ENCODE measurements around the gene FMO2.

Gene FMO2

GRCh38 chr1:171207377-171207776 lies 22.3 kb downstream of the FMO2 start:
- Histone ChIP-seq H3K4me1 (ENCODE audit: control insufficient read depth, insufficient read depth, low read length) (no peaks in the 10 kb centered on the region), H3K27me3 (ENCODE audit: control insufficient read depth, insufficient read depth, low read length) (peaks cover 7% of the 10 kb centered on the region), H3K9ac (ENCODE audit: low read depth, low read length) (no peak overlapping the region), H3K36me3 (ENCODE audit: insufficient read depth, low read length) (no peaks in the 10 kb centered on the region), H3K4me3 (ENCODE audit: low read length) (no peak overlapping the region), H3K4me2 (ENCODE audit: low read length) (no peak overlapping the region), H3K9me3 (replicated peaks; ENCODE audit: low read length) (no peaks in the 10 kb centered on the region)

DNA sequence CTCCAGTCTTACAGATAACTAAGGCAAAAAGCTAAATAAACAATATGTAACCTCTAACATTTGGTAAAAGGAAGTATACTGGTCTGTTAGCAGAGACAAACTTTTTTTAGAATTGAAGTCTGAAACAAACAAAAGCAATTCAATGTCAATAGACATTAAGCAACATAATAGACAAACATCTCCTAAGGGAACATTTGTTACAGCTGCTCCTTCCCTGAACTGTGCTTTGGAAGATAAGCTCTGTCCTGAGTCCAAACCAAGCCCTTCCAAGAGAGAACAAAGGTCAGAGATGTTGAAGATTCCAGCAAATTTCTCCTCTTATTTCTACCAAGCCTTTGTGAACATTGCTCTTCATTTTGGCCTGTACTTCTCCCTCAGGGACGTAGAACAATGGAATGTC lies 25.3 kb downstream of the FMO2 start:
- H3K9me3 ChIP-seq (replicated peaks; ENCODE audit: low read length): no peaks in the 10 kb centered on the region
- no peak overlapping the region for H3K4me3 ChIP-seq (ENCODE audit: low read length)
- H3K4me2 ChIP-seq (ENCODE audit: low read length): no peak overlapping the region
- no peak overlapping the region for H3K9ac ChIP-seq (ENCODE audit: low read depth, low read length)
- no peaks in the 10 kb centered on the region for H3K4me1 ChIP-seq (ENCODE audit: control insufficient read depth, insufficient read depth, low read length)
- no peaks in the 10 kb centered on the region for H3K36me3 ChIP-seq (ENCODE audit: insufficient read depth, low read length)
- no peaks in the 10 kb centered on the region for H3K27me3 ChIP-seq (ENCODE audit: control insufficient read depth, insufficient read depth, low read length)

GRCh38 chr1:171212607-171213351 lies 27.7 kb downstream of the FMO2 start:
- Histone ChIP-seq H3K4me3 (ENCODE audit: low read length) (no peak overlapping the region), H3K9ac (ENCODE audit: low read depth, low read length) (no peak overlapping the region), H3K4me2 (ENCODE audit: low read length) (no peak overlapping the region), H3K27me3 (ENCODE audit: control insufficient read depth, insufficient read depth, low read length) (no peaks in the 10 kb centered on the region), H3K9me3 (replicated peaks; ENCODE audit: low read length) (no peaks in the 10 kb centered on the region), H3K4me1 (ENCODE audit: control insufficient read depth, insufficient read depth, low read length) (no peaks in the 10 kb centered on the region), H3K36me3 (ENCODE audit: insufficient read depth, low read length) (no peaks in the 10 kb centered on the region)

- Histone ChIP-seq H3K4me1 (ENCODE audit: control insufficient read depth, insufficient read depth, low read length) (peaks cover 4% of the 10 kb centered on the region), H3K27me3 (ENCODE audit: control insufficient read depth, insufficient read depth, low read length) (no peaks in the 10 kb centered on the region), H3K9ac (ENCODE audit: low read depth, low read length) (no peak overlapping the region), H3K4me2 (ENCODE audit: low read length) (no peak overlapping the region), H3K36me3 (ENCODE audit: insufficient read depth, low read length) (no peaks in the 10 kb centered on the region), H3K4me3 (ENCODE audit: low read length) (no peak overlapping the region), H3K9me3 (replicated peaks; ENCODE audit: low read length) (no peaks in the 10 kb centered on the region)
Measured at GRCh38 chr1:171213559-171214454, 28.7 kb downstream of the FMO2 start.

DNA sequence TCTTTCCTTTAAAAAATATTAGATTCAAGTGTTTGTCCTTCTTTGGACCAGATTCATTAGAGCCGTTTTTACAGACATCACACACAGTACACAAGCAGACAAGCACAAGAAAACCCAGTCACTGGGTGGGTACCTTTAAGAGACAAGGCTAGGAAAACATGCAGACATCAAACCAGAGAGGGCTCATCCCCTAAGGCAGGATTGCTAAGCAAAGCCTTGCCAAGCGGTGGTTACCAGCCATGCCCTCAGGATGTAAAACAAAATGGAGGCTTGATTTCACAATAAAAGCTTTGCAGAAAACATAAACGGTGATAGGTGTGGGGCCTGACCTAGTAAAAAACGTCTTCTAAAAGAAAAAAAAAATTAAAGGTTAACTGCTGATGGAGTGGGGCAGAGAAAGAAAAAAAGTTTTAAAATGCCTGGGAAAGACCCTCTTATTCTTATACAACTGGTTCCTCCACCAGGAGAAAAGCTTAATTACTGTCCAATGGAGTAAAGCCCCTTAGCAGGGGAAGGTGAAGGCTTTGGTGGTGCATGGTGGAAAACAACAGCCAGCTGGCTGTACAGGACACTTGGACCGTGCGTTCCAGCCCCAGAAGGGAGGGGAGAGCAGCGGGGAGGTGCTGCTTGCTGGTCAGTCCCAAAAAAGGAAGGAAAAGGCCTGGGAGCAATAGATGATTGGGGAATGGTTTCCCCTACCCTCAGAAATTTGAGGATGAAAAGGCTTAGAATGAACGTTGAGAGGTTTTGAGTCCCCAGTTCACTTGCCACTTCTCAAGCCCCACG lies 32.8 kb downstream of the FMO2 start:
- Histone ChIP-seq H3K4me2 (ENCODE audit: low read length) (no peak overlapping the region), H3K4me1 (ENCODE audit: control insufficient read depth, insufficient read depth, low read length) (peaks cover 36% of the 10 kb centered on the region), H3K9me3 (replicated peaks; ENCODE audit: low read length) (no peaks in the 10 kb centered on the region), H3K4me3 (ENCODE audit: low read length) (no peak overlapping the region), H3K27me3 (ENCODE audit: control insufficient read depth, insufficient read depth, low read length) (no peaks in the 10 kb centered on the region), H3K9ac (ENCODE audit: low read depth, low read length) (no peak overlapping the region), H3K36me3 (ENCODE audit: insufficient read depth, low read length) (no peaks in the 10 kb centered on the region)

DNA sequence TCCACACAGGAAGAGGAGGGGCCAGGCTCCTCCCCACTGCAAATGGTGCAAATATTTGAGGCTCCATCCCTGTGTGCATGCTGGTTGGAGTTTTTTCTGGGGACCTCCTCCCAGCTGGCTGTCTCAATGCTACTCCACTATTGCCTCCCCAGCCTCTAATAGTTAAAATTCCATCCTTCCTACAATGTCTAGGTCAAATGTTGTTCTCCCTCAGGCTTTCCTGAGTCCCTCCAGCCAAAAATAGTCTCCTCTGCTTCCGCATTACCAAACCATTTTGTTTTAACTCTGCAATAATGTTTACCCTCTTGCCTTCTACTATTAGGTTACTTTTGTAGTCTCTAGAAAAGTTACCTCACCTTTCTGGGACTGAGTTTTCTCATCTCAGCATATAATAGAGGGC lies 33.6 kb downstream of the FMO2 start:
- Histone ChIP-seq H3K4me2 (ENCODE audit: low read length) (peak overlapping the region; percentile 21), H3K27me3 (ENCODE audit: control insufficient read depth, insufficient read depth, low read length) (no peaks in the 10 kb centered on the region), H3K36me3 (ENCODE audit: insufficient read depth, low read length) (no peaks in the 10 kb centered on the region), H3K9ac (ENCODE audit: low read depth, low read length) (no peak overlapping the region), H3K4me3 (ENCODE audit: low read length) (no peak overlapping the region), H3K9me3 (replicated peaks; ENCODE audit: low read length) (no peaks in the 10 kb centered on the region), H3K4me1 (ENCODE audit: control insufficient read depth, insufficient read depth, low read length) (peaks cover 43% of the 10 kb centered on the region)

- peak overlapping the region; percentile 60 for H3K9ac ChIP-seq (ENCODE audit: low read depth, low read length)
- H3K4me3 ChIP-seq (ENCODE audit: low read length): peak overlapping the region; percentile 39
- no peaks in the 10 kb centered on the region for H3K27me3 ChIP-seq (ENCODE audit: control insufficient read depth, insufficient read depth, low read length)
- no peaks in the 10 kb centered on the region for H3K9me3 ChIP-seq (replicated peaks; ENCODE audit: low read length)
- H3K4me2 ChIP-seq (ENCODE audit: low read length): peak overlapping the region; percentile 73
- H3K36me3 ChIP-seq (ENCODE audit: insufficient read depth, low read length): no peaks in the 10 kb centered on the region
- peaks cover 51% of the 10 kb centered on the region for H3K4me1 ChIP-seq (ENCODE audit: control insufficient read depth, insufficient read depth, low read length)
Measured at GRCh38 chr1:171219346-171220080, 34.4 kb downstream of the FMO2 start.

DNA sequence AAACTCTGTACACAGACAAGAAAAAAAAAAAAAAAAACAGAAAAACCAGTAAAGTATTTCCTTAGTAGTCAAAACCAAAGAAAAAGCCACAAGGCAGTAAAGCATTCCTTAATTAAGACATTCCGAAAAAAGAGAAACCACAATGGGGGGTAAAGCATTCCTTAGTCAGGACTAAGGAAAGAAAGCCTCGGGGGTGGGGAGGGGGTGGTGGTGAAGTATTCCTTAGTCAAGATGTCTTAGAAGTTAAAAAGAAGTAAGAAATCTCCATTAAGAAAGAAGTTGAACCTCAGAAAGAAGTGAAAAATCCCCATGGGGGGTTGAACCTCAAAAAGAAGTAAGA lies 35.0 kb downstream of the FMO2 start:
- peak overlapping the region; percentile 64 for H3K9ac ChIP-seq (ENCODE audit: low read depth, low read length)
- H3K27me3 ChIP-seq (ENCODE audit: control insufficient read depth, insufficient read depth, low read length): no peaks in the 10 kb centered on the region
- peak overlapping the region; percentile 73 for H3K4me2 ChIP-seq (ENCODE audit: low read length)
- no peak overlapping the region for H3K4me3 ChIP-seq (ENCODE audit: low read length)
- H3K36me3 ChIP-seq (ENCODE audit: insufficient read depth, low read length): no peaks in the 10 kb centered on the region
- H3K9me3 ChIP-seq (replicated peaks; ENCODE audit: low read length): no peaks in the 10 kb centered on the region
- H3K4me1 ChIP-seq (ENCODE audit: control insufficient read depth, insufficient read depth, low read length): peaks cover 54% of the 10 kb centered on the region

DNA sequence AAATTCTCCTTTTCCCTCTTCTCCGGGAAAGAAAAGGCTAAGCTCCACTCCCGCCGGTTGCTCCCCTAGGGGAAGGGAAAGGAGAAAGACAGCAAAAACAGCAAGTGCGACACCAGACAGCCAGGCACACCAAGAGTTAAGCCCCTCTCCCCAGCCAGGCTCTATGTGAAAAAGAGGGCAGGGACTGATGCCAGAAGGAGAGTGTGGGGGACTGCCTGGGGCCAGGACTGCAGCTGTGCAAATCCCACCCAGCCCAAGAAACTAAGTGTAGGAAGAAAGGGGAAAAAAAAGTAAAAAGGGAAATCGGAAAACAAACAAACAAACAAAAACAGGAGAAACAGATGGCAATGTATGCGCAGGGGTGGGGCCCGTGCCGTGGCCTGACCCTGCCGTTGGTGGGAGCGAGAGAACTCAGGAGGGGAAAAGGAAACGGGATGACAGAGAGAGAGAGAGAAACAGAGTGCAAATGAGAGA lies 35.5 kb downstream of the FMO2 start:
- Histone ChIP-seq H3K4me1 (ENCODE audit: control insufficient read depth, insufficient read depth, low read length) (peaks cover 54% of the 10 kb centered on the region), H3K36me3 (ENCODE audit: insufficient read depth, low read length) (no peaks in the 10 kb centered on the region), H3K9ac (ENCODE audit: low read depth, low read length) (peak overlapping the region; percentile 64), H3K9me3 (replicated peaks; ENCODE audit: low read length) (no peaks in the 10 kb centered on the region), H3K4me2 (ENCODE audit: low read length) (peak overlapping the region; percentile 73), H3K27me3 (ENCODE audit: control insufficient read depth, insufficient read depth, low read length) (no peaks in the 10 kb centered on the region), H3K4me3 (ENCODE audit: low read length) (no peak overlapping the region)

GRCh38 chr1:171221665-171222591 lies 36.8 kb downstream of the FMO2 start:
- Histone ChIP-seq H3K9ac (ENCODE audit: low read depth, low read length) (no peak overlapping the region), H3K9me3 (replicated peaks; ENCODE audit: low read length) (no peaks in the 10 kb centered on the region), H3K36me3 (ENCODE audit: insufficient read depth, low read length) (no peaks in the 10 kb centered on the region), H3K27me3 (ENCODE audit: control insufficient read depth, insufficient read depth, low read length) (no peaks in the 10 kb centered on the region), H3K4me2 (ENCODE audit: low read length) (no peak overlapping the region), H3K4me1 (ENCODE audit: control insufficient read depth, insufficient read depth, low read length) (peaks cover 54% of the 10 kb centered on the region), H3K4me3 (ENCODE audit: low read length) (no peak overlapping the region)

Measured in skeletal muscle satellite cell (primary cell).